Fibroblast of the conjunctiva (primary cell): ENCODE results near the gene LGALSL.
A peak's percentile ranks its signal among the peaks of the same experiment; 100 is the strongest.
"Not testable (repeated sequence)": the region's sequence is repeated elsewhere in the genome, so short reads cannot be mapped to it uniquely, and the experiment has no call there.

ENCODE experiments used
- DNase-seq: peaks from one replicate; pipeline ENCODE4 v3.0.0-alpha.2; 2010; ENCODE audit warnings: low read depth

LGALSL gene

GRCh38 chr2:64442801-64443429 is 11.0 kb upstream of the LGALSL start:
- DNase-seq, result no peak

- DNase-seq, result not testable (repeated sequence)
Observed at GRCh38 chr2:64445970-64446369, 8.0 kb upstream of the LGALSL start.

- DNase-seq, result no peak
Observed at GRCh38 chr2:64447317-64448040, 6.5 kb upstream of the LGALSL start.

- no peak for DNase-seq
Observed at GRCh38 chr2:64448041-64448426, 5.9 kb upstream of the LGALSL start.

GRCh38 chr2:64451051-64451450 is 2.9 kb upstream of the LGALSL start:
- no peak for DNase-seq

- DNase-seq, result no peak
Observed at GRCh38 chr2:64454386-64455332, 697 bp downstream of the LGALSL start.

- no peak for DNase-seq
Observed at GRCh38 chr2:64455545-64455944, 1.6 kb downstream of the LGALSL start.

GRCh38 chr2:64456293-64456692 is 2.3 kb downstream of the LGALSL start:
- no peak for DNase-seq

GRCh38 chr2:64457524-64457923 is 3.6 kb downstream of the LGALSL start:
- no peak for DNase-seq

- no peak for DNase-seq
Observed at GRCh38 chr2:64459575-64459974, 5.6 kb downstream of the LGALSL start.

- no peak for DNase-seq
Observed at GRCh38 chr2:64460330-64460729, 6.4 kb downstream of the LGALSL start.

GRCh38 chr2:64461271-64462058 is 7.5 kb downstream of the LGALSL start:
- no peak for DNase-seq

- DNase-seq, result no peak
Observed at GRCh38 chr2:64462171-64462570, 8.2 kb downstream of the LGALSL start.

- DNase-seq, result no peak
Observed at GRCh38 chr2:64462940-64463700, 9.2 kb downstream of the LGALSL start.

- peak; percentile 53 for DNase-seq
Observed at GRCh38 chr2:64463781-64464180, 9.8 kb downstream of the LGALSL start.

- no peak for DNase-seq
Observed at GRCh38 chr2:64466478-64467085, 12.6 kb downstream of the LGALSL start.

GRCh38 chr2:64467096-64467843 is 13.3 kb downstream of the LGALSL start:
- DNase-seq, result no peak

- no peak for DNase-seq
Observed at GRCh38 chr2:64469261-64469660, 15.3 kb downstream of the LGALSL start.

GRCh38 chr2:64470071-64470470 is 16.1 kb downstream of the LGALSL start:
- no peak for DNase-seq

GRCh38 chr2:64470766-64471295 is 16.9 kb downstream of the LGALSL start:
- DNase-seq, result no peak
